Measurements from ENCODE around the gene CHST11.

The CHST11 gene

DNA sequence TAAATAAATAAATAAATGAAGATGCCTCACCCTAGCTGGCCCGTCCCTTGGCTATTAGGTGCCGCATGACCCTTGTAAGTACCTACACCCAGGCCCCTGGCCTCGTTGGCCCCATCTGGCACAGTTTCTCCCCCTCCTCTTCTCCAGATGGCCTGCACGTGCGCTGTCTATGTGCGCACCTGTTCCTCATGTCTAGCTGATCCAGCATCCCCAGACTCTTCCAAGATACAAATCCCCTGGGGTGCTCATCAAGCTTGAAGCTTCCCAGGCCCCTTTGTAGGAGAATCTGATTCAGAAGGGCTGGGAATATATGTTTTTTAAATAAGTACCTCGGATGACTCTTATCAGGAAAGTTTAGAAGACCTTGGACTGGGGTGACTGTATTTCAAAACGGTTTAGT is 133.3 kb downstream of the CHST11 start:
- no peak for DNase-seq

GRCh38 chr12:104591257-104591885 is 134.6 kb downstream of the CHST11 start:
- DNase-seq: no peak

DNA sequence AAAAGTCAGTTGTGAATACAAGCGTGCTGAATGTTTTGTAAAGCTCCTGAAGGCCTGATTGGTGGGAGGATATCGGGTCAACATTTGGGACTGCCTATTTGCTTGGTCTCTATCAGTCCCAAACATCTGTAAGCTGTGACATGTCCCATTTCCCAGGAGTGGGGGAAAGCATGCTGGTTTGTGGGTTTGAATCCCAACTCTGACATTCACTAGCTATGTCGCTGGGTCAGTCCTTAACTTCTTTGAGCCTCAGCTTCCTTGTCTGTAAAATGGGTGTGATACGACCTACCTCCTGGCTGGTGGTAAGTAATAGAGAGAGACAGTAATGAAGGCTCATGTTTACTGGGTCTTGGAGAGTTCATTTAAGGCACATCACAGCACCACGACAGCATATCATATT is 136.7 kb downstream of the CHST11 start:
- DNase-seq: no peak

DNA sequence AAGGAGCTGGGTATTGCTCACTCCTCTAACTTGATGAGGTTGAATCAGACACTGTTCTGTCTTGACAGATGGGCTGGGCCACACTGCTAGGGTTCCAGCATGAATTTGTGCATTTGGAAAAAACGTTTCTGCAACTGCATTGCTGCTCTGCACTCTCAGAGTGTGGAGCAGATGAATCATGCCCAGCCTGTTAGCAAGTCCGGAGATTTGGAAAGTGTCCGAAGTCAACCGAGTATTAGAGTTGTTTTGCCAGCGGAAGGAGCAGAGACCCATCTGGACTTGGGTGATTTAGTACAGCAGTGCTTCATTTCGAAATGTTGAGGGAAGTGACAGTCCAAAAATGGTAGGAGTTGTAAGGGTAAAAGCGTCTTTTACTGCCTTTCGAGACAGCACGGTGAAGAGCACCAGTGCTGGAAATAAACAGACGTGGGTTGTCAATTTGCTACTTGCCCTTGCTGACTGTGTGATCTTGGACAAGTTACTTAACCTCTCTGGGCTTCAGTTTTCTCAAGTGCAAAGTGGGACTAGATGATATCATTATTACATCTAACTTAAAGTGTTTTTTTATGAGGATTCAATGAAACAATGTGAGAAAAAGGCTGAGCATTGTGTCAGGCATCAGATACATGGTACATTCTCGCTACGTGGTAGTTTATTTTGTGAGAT is 139.5 kb downstream of the CHST11 start:
- DNase-seq: no peak

DNA sequence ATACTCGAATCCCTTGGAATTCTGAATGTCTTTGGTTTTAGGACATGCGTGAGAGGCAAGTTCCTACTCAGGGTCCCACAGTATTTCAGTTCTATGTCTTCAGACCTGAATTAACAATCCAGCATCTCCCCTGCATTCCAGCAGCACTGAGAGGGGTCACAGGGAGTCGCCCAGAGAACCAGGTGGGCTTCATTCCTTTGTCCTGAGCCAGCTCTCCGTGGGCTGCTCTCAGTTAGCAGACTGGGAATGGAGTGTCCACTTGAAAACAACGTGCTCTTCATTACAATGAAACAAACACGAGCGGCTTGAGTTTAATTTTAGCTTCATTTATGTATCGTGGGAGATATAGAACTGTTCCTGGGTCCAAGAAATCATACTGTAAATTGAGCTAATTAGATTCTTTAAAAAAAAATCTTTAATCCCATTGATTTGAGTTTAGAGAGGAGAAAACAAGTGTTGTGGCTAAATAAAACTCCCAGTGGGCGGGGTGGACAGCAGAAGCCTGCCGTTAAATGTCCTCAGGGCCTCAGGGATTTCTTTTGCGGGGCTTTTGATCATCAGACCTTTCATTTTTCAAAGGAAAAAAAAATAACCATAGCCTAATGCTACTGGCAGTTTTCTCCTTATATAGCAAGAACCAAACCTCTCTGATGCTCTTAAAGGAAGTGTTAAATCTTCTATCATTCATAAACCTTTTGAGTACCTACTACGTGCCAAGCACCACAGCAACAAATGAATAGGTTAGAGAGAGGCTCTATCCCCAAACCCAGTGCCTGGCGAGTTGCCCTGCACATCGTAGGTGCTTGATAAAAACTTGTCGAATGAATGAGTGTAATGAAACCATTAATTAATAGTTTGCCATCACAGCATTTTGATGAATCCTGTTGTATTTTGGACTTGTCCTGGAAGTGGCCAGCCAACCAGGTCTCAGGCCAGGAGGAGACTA is 140.4 kb downstream of the CHST11 start:
- DNase-seq: no peak

DNA sequence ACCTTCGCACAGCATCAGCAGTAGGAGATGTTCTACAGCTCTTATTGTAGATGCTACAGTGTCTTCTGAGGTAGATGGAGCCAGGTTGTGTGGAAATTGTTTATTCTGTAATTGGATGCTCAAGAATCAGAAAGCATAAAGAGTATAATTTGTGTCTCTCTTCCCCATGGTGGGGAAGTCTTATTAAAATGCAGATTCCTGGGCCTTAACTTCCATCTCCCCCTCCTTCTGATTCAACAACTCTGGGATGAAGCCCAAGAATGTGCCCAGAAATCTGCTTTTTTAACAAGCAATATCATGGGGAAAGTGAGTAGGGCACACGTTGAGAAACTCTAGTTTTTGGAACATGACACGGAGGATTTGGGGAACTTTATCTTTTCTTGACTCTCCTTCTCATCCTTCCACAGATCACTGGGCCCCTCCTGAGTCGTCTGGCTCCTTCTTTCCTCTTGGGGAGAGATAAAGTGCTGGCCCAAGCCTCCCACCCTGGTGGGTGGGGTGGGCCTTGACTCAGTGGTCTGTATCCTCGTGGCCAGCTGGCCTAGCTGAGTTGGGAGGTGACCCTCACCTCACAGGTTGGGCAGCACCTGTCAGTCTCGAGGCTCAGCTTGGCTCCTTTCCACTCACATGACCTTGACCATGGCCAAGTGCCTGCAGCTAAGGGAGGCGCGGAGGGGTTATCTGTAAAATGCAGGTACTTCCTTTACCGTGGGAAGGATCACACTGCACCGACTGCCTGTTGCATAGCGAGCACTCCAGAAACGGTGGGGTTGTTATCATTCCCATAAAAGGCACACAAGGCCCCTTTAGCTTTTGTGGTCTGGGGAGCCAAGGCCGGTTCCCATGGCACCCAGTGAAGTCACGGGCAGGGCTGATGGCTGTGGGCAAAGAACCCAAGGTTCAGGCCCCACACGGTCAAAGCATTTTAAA is 141.9 kb downstream of the CHST11 start:
- no peak for DNase-seq

DNA sequence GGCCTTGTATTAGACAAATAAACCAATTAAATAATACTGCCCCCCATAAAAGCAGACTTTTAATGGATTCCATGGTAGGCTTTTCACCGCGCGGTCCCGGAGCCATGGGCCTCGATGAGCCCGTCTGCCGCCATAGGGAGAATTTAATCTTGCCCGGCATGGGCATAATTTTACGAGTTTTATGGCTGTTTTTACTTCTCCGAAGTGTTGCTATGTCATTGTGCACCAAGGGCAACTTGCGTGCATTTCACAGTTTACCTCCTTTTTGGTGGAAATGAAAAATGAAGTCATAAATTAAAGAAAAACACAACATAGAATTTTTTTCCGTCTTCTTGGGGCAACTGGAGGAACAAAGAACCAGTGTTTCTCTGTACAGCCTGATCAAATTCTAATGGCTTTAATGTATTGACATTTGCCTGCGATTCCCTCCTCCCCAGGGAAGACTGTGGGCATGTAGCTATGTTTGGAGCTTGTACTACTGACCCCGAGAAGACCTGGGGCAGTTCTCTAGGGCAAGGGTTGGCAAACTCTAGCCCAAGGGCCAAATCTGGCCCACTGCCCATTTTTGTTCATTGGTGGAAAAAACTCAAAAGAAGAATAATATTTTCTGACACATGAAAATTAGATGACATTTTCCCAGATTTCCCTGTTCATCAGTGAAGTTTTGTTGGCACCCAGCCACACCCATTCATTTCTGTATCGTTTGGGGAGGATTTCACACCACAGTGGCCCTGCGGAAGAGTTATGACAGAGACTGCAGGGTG is 142.7 kb downstream of the CHST11 start:
- DNase-seq: no peak

DNA sequence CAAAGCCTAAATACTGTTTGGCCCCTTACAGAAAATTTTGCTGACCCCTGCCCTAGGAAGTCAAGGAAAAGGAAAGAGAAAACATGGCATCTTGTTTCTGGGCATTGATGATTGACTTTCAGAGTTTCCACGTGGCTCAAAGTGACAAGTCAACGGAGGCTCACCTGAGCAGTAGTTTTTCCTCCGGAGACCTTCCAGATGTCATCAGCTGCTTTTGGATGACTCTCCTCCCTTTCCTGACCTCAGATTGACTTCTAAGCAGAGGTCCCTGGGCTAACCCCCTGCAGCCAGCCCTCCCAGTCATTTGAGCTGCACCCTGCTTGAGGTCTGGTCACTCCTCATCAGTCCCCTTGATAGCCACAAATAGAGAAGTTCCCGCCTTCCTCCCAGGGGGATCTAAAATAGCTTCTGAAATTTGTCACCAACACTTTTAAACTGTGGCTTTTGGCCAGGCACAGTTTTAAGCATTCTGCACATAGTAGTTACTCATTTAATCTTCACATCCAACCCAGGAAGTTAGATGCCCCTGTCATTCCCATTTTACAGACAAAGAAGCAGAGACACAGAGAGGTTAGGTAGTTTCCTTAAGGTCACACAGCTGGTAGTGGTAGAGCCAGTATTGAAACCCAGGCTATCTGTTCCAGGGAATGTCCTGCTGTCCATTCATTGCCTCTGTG is 143.4 kb downstream of the CHST11 start:
- no peak for DNase-seq

GRCh38 chr12:104600790-104601739 is 144.3 kb downstream of the CHST11 start:
- DNase-seq: no peak

DNA sequence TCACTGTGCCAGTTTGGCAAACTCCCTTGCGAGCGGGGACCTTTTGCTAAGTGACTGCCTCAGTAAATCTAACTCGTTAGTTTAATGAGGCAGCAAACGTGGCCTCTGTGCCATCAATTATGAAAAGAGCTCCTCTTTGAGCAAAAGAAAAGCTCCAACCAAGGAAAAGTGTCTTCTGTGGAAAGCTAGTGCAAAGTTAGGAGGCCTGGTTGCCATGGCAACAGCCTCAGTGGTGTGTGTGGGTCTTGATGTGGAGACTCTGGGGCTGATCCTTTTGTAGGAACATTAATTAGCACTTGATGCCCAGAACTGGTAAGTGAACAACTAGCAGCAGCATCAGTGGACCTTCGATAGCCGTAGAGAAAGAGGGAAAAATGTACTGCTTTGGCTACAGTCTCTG is 145.7 kb downstream of the CHST11 start:
- no peak for DNase-seq

GRCh38 chr12:104602896-104603295 is 146.1 kb downstream of the CHST11 start:
- no peak for DNase-seq

DNA sequence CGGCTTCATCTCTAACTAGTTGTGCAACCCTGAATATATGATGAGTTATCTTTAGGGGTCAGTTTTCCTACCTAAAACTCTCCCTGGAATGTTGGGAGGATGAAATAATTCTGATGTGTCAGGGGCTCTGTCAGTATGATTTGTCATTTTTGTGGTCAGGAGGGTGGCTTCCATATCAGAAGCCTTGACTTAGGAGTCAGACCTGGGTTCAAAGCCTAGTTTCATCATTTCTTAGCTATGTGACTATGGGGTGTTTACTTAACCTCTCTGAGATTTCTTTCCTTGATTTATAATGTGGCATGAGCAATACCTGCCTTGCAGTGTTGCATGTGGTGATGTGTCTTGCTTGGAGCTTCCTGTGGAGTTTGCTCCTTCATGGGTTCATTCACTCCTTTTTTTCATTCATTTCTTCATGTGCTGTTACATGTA is 146.8 kb downstream of the CHST11 start:
- no peak for DNase-seq

- peak; percentile 58 for DNase-seq
These were observed 147.6 kb downstream of the CHST11 start for GRCh38 chr12:104604070-104604994.

DNA sequence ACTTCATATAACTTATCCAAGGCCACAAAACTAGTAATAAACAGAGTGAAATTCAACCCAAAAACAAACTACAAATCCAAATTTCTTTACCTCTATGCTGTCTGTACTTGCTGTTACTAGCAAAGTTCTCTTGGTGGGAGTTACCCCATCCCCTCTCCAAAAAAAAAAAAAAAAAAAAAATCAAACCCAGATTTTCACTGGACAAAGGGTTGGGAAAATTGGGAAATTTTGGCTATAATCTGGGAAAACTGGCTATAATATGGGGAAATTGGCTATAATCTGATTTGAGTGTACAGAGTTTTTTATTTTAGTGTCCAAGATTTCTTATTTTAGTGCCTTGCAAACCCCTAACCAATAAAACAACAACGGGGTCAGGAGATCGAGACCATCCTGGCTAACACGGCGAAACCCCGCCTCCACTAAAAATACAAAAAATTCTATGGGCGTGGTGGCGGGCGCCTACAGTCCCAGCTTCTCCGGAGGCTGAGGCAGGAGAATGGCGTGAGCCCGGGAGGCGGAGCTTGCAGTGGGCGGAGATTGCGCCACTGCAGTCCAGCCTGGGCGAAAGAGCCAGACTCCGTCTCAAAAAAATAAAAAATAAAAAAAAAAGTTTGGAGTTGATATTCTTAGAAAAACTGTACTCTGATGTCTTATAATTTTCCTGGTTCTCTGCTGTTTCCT is 148.4 kb downstream of the CHST11 start:
- DNase-seq: no peak

- DNase-seq: no peak
These were observed 148.9 kb downstream of the CHST11 start for GRCh38 chr12:104605685-104606084.

DNA sequence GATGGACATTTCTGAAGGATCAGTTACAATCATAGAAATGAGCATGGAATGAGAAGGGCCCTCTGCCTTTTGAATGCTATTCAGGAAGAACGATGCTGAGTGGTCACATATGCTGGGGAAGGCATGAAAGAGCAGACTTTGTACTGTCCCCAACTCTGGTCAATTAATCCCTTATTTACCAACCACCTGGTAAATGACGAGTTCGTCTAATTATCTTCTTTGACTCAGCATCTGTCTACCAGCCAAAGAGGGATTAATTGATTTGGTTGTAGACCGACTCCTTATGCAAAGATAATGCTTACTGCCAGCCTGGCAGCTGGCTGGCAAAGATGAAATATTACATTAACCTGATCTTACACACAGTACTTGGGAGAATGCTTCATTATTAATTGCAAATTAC is 152.2 kb downstream of the CHST11 start:
- no peak for DNase-seq

GRCh38 chr12:104609445-104609844 is 152.7 kb downstream of the CHST11 start:
- DNase-seq: no peak

Data from activated CD8-positive, alpha-beta memory T cell treated with anti-CD3 and anti-CD28 coated beads, Interleukin-2, amount 50 U/mL, for 48 hours (primary cell).